ENCODE results near the gene SMG6.
A peak's percentile ranks its signal among the peaks of the same experiment; 100 is the strongest.

DNA sequence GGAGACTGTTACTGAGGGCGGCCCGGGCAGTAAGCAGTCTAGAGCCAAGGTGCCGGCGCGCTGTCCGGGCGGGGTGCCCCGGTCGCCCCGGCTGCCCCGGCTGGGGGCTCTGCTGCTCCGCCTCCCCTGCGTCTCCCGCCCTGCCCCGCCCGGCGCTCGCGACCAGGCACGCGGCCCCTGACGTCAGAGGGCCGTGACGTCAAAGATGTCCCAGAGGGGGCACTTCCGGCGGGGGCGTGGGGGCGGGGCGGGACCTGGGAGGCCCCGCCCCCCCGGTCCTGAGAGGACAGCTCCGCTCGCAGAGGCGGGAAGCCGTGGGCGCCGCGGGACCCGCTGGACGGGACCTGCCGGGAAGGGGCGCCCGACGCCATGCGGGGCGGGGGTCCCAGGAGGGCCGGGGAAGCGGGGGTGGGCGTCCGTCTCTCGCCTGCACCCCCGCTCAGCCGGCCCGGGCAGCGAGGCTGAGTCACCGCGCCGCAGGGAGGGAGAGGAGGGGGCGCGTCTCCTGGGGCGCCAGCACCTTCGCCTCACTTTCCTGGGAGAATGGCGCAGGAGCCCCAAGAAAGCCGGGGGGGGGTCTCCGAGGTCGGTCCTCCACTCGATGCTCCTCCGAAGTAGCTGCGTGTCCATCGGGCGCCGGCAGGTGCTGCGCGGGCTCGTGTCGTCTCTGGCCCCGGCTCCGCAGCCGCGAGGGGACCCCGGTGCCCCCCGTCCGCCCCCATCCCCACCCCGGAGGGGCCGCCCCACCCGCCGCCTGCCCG, 253.1 kb downstream of the SMG6 start:
- TF ChIP-seq CTCF (conservative IDR thresholded peaks at IDR 0.05; ENCODE audit: low read depth, low read length) (no peak), BHLHE40 (IDR thresholded peaks at IDR 0.05; ENCODE audit: low read depth, low read length) (no peak; the same call in 1 of the 2 replicates), CHD1 (IDR thresholded peaks at IDR 0.05; ENCODE audit: low read depth, low read length) (0 out of 2 replicates have a peak, but pooled peaks have one; percentile 28), USF2 (IDR thresholded peaks at IDR 0.05; ENCODE audit: low read depth, low read length) (peak; percentile 25), POLR2A (IDR thresholded peaks at IDR 0.05; ENCODE audit: low read depth, low read length) (no peak; the same call in 1 of the 2 replicates), RAD21 (IDR thresholded peaks at IDR 0.05; ENCODE audit: low read length) (no peak), MAFK (IDR thresholded peaks at IDR 0.05; ENCODE audit: low read depth, low read length) (no peak), MAZ (IDR thresholded peaks at IDR 0.05; ENCODE audit: borderline replicate concordance, low read depth, low read length) (peak; percentile 72; the same call in 1 of the 2 replicates), FOS (IDR thresholded peaks at IDR 0.05; ENCODE audit: low read depth, low read length) (peak; percentile 8; the same call in 1 of the 2 replicates)
